Fibroblast of villous mesenchyme (primary cell): Measurements from ENCODE around the gene HDDC3. TPM values are rescaled to one million over a fixed set of nuclear protein-coding genes. Genes with fewer than 3 reads are reported as not detected.
A peak's percentile ranks its signal among the peaks of the same experiment; 100 is the strongest.

Source experiments
- DNase-seq: peaks from one replicate; pipeline ENCODE4 v3.0.0-alpha.2; 2010; ENCODE audit warnings: low read depth
- H3K4me3 ChIP-seq: 2 replicates; pipeline ENCODE4 v1.5.1; 2011; ENCODE audit warnings: low read depth, mild to moderate bottlenecking, low read length
- CTCF ChIP-seq: IDR thresholded peaks from 2 replicates; pipeline ENCODE4 v1.5.1; 2012; ENCODE audit warnings: low read depth, mild to moderate bottlenecking, low read length; ENCODE audit not compliant: insufficient read depth
- total RNA-seq: library from RNA; depleted of rRNA; stranded (reverse); fragments of >200 nt; gene quantifications from 2 replicates; pipeline ENCODE4 v1.2.3, GENCODE V29; 2012

HDDC3 gene
- total RNA-seq, 1 donor, result 9.5 TPM

- no peak for DNase-seq
- no peak overlapping the region for H3K4me3 ChIP-seq
- TF ChIP-seq CTCF, result no peak
These were observed 24.4 kb downstream of the HDDC3 start for GRCh38 chr15:90907838-90908507.

- TF ChIP-seq CTCF, result no peak
- no peak overlapping the region for H3K4me3 ChIP-seq
- DNase-seq, result no peak
These were observed 25.2 kb downstream of the HDDC3 start for GRCh38 chr15:90907051-90907660.

GRCh38 chr15:90906181-90906849 lies 26.0 kb downstream of the HDDC3 start:
- TF ChIP-seq CTCF, result no peak
- H3K4me3 ChIP-seq, result no peak overlapping the region
- DNase-seq, result no peak

- no peak for DNase-seq
- TF ChIP-seq CTCF, result no peak
- H3K4me3 ChIP-seq, result no peak overlapping the region
These were observed 26.8 kb downstream of the HDDC3 start for GRCh38 chr15:90905306-90906180.

- no peak for DNase-seq
- TF ChIP-seq CTCF, result no peak
- no peak overlapping the region for H3K4me3 ChIP-seq
These were observed 27.6 kb downstream of the HDDC3 start for GRCh38 chr15:90904746-90905145.

- peak overlapping the region; percentile 83 for H3K4me3 ChIP-seq
- no peak for DNase-seq
- TF ChIP-seq CTCF, result no peak
These were observed 28.4 kb downstream of the HDDC3 start for GRCh38 chr15:90903733-90904536.
